HG02642 (cell line): ENCODE results near the gene COTL1.

Experiments used
- ATAC-seq: cut with Tn5 transposase; IDR thresholded peaks from one replicate; pipeline ENCODE4 v1.9.1; 2021; ENCODE audit warnings: mild to moderate bottlenecking; ENCODE audit not compliant: unreplicated experiment, poor library complexity

The COTL1 gene

GRCh38 chr16:84517366-84517765 lies 100.5 kb downstream of the COTL1 start:
- ATAC-seq: no peak
